ENCODE results near the gene FAM210A. TPM values are rescaled to one million over a fixed set of nuclear protein-coding genes. Genes with fewer than 3 reads are reported as not detected.
"Not testable (repeated sequence)": the region's sequence is repeated elsewhere in the genome, so short reads cannot be mapped to it uniquely, and the experiment has no call there.

The FAM210A gene
- polyA plus RNA-seq, 1 donor (not counting 4 experiments of a cell fraction or from before 2014, with no cell fraction given): 31.7 TPM

DNA sequence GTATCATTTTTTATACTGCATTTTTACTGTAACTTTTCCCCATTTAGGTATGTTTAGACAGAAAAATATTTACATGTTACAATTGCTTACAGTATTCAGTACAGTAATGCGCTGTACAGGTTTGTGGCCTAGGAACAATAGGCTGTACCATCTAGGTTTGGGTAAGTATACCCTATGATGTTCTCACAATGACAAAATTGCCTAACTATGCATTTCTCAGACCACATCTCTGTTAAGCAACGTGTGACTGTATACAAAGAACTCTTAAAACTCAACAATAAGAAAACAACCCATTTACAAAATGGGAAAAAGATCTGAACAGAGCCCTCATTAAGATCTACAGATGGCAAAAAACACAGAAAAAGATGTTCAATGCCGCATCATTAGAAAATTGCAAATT, 29.4 kb downstream of the FAM210A start:
- no peak overlapping the region for H3K9ac ChIP-seq (ENCODE audit: control insufficient read depth, extremely low read depth, insufficient read depth, low read length)
- no peaks in the 10 kb centered on the region for H3K4me1 ChIP-seq (ENCODE audit: control insufficient read depth, extremely low read depth, insufficient read depth, low read length)
- H3K9me3 ChIP-seq (ENCODE audit: control insufficient read depth, low read depth, low read length): no peaks in the 10 kb centered on the region
- peaks cover 0 to under 1% of the 10 kb centered on the region in 2 experiments for H3K36me3 ChIP-seq (ENCODE audit: control insufficient read depth in 2 of 2, extremely low read depth in 1 of 2, insufficient read depth in 2 of 2, low read length in 2 of 2)
- H3K27ac ChIP-seq (ENCODE audit: control insufficient read depth, insufficient read depth, low read length): no peak overlapping the region
- no peak overlapping the region for H2AFZ ChIP-seq (ENCODE audit: control insufficient read depth, low read length)
- H3K4me3 ChIP-seq (ENCODE audit: control insufficient read depth in 2 of 3, extremely low read depth in 1 of 3, insufficient read depth in 2 of 3, low read depth in 1 of 3, low read length in 3 of 3): no peak overlapping the region
- H3K4me2 ChIP-seq (ENCODE audit: control insufficient read depth, extremely low read depth, insufficient read depth, low read depth, low read length): no peak overlapping the region
- FAIRE-seq (no peak), DNase-seq (ENCODE audit: low read depth, low spot score) (no peak)
- no peak for TF ChIP-seq EZH2 (IDR thresholded peaks at IDR 0.05; ENCODE audit: low read length)
- TF ChIP-seq, protein P1, sequence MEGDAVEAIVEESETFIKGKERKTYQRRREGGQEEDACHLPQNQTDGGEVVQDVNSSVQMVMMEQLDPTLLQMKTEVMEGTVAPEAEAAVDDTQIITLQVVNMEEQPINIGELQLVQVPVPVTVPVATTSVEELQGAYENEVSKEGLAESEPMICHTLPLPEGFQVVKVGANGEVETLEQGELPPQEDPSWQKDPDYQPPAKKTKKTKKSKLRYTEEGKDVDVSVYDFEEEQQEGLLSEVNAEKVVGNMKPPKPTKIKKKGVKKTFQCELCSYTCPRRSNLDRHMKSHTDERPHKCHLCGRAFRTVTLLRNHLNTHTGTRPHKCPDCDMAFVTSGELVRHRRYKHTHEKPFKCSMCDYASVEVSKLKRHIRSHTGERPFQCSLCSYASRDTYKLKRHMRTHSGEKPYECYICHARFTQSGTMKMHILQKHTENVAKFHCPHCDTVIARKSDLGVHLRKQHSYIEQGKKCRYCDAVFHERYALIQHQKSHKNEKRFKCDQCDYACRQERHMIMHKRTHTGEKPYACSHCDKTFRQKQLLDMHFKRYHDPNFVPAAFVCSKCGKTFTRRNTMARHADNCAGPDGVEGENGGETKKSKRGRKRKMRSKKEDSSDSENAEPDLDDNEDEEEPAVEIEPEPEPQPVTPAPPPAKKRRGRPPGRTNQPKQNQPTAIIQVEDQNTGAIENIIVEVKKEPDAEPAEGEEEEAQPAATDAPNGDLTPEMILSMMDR (optimal IDR thresholded peaks at IDR 0.05 in 1 of 3, IDR thresholded peaks at IDR 0.05 in 1 of 3, conservative IDR thresholded peaks at IDR 0.05 in 1 of 3; ENCODE audit: extremely low read depth in 1 of 3, insufficient read depth in 2 of 3, low read length in 3 of 3): no peak
- dilution Hi-C loops (cut with MboI; ENCODE audit: extremely low pct_ligation_motif_present, low sequenced_read_pairs): no loop called here
- H4K20me1 ChIP-seq (ENCODE audit: control insufficient read depth, extremely low read depth, insufficient read depth, low read length): no peaks in the 10 kb centered on the region
- H3K79me2 ChIP-seq (ENCODE audit: control insufficient read depth, insufficient read depth, low read length): peaks cover 56% of the 10 kb centered on the region
- no peaks in the 10 kb centered on the region for H3K27me3 ChIP-seq (ENCODE audit: control insufficient read depth, extremely low read depth, insufficient read depth, low read length)
- no peaks in the 10 kb centered on the region for H3K9me1 ChIP-seq (ENCODE audit: control insufficient read depth, extremely low read depth, insufficient read depth, low read length)

DNA sequence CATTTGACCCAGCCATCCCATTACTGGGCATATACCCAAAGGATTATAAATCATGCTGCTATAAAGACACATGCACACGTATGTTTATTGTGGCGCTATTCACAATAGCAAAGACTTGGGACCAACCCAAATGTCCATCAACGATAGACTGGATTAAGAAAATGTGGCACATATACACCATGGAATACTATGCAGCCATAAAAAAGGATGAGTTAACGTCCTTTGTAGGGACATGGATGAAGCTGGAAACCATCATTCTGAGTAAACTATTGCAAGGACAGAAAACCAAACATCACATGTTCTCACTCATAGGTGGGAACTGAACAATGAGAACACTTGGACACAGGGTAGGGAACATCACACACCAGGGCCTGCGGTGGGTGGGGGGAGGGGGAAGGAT, 31.0 kb downstream of the FAM210A start:
- peaks cover 53% of the 10 kb centered on the region for H3K79me2 ChIP-seq (ENCODE audit: control insufficient read depth, insufficient read depth, low read length)
- DNase-seq (ENCODE audit: low read depth, low spot score); H4K20me1 ChIP-seq (ENCODE audit: control insufficient read depth, extremely low read depth, insufficient read depth, low read length); H3K9me3 ChIP-seq (ENCODE audit: control insufficient read depth, low read depth, low read length); H3K27ac ChIP-seq (ENCODE audit: control insufficient read depth, insufficient read depth, low read length); H3K4me1 ChIP-seq (ENCODE audit: control insufficient read depth, extremely low read depth, insufficient read depth, low read length); dilution Hi-C loops (cut with MboI; ENCODE audit: extremely low pct_ligation_motif_present, low sequenced_read_pairs); H2AFZ ChIP-seq (ENCODE audit: control insufficient read depth, low read length); H3K9ac ChIP-seq (ENCODE audit: control insufficient read depth, extremely low read depth, insufficient read depth, low read length); H3K9me1 ChIP-seq (ENCODE audit: control insufficient read depth, extremely low read depth, insufficient read depth, low read length); H3K4me3 ChIP-seq (ENCODE audit: control insufficient read depth in 2 of 3, extremely low read depth in 1 of 3, insufficient read depth in 2 of 3, low read depth in 1 of 3, low read length in 3 of 3); H3K27me3 ChIP-seq (ENCODE audit: control insufficient read depth, extremely low read depth, insufficient read depth, low read length); FAIRE-seq; H3K4me2 ChIP-seq (ENCODE audit: control insufficient read depth, extremely low read depth, insufficient read depth, low read depth, low read length); H3K36me3 ChIP-seq (ENCODE audit: control insufficient read depth in 2 of 2, extremely low read depth in 1 of 2, insufficient read depth in 2 of 2, low read length in 2 of 2): not testable (repeated sequence)

DNA sequence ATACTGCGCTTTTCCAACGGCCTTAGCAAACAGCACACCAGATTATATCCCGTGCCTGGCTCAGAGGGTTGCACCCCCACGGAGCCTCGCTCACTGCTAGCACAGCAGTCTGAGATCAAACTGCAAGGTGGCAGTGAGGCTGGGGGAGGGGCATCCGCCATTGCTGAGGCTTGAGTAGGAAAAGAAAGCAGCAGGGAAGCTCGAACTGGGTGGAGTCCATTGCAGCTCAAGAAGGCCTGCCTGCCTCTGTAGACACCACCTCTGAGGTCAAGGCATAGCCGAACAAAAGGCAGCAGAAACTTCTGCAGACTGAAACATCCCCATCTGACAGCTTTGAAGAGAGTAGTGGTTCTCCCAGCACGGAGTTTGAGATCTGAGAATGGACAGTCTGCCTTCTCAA, 36.3 kb downstream of the FAM210A start:
- H3K36me3 ChIP-seq (ENCODE audit: control insufficient read depth in 2 of 2, extremely low read depth in 1 of 2, insufficient read depth in 2 of 2, low read length in 2 of 2); H3K9ac ChIP-seq (ENCODE audit: control insufficient read depth, extremely low read depth, insufficient read depth, low read length); H3K4me1 ChIP-seq (ENCODE audit: control insufficient read depth, extremely low read depth, insufficient read depth, low read length); H3K9me1 ChIP-seq (ENCODE audit: control insufficient read depth, extremely low read depth, insufficient read depth, low read length); DNase-seq (ENCODE audit: low read depth, low spot score); H3K27ac ChIP-seq (ENCODE audit: control insufficient read depth, insufficient read depth, low read length); H4K20me1 ChIP-seq (ENCODE audit: control insufficient read depth, extremely low read depth, insufficient read depth, low read length); FAIRE-seq; H3K4me3 ChIP-seq (ENCODE audit: control insufficient read depth in 2 of 3, extremely low read depth in 1 of 3, insufficient read depth in 2 of 3, low read depth in 1 of 3, low read length in 3 of 3); H3K9me3 ChIP-seq (ENCODE audit: control insufficient read depth, low read depth, low read length); H3K27me3 ChIP-seq (ENCODE audit: control insufficient read depth, extremely low read depth, insufficient read depth, low read length); H3K4me2 ChIP-seq (ENCODE audit: control insufficient read depth, extremely low read depth, insufficient read depth, low read depth, low read length); dilution Hi-C loops (cut with MboI; ENCODE audit: extremely low pct_ligation_motif_present, low sequenced_read_pairs); H2AFZ ChIP-seq (ENCODE audit: control insufficient read depth, low read length): not testable (repeated sequence)
- H3K79me2 ChIP-seq (ENCODE audit: control insufficient read depth, insufficient read depth, low read length): peaks cover 60% of the 10 kb centered on the region

Measured in keratinocyte (primary cell).